ENCODE data around the gene NAPA.

The NAPA gene

DNA sequence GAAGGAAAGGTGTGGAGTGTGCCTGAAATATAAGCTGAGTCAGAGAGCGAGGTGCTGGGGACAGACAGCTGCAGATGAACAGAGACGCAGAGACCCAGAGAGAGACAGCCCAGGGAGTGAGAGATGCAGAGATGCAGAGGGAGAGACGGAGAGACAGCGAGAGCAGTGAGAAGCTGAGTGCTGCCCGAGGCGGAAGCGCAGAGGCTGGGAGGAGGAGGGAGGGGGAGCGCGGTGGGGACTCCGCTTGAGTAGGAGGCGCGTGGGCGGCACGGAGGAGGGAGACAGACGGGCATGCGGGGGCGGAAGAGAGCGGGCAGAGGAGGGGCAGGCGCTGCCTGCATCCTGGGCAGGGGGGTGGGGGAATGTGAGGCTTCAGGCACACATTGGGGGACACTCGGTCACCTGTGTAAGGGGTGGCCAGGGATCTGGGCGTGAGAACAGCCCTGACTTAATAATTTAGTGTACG, 68.9 kb downstream of the NAPA start:
- DNase-seq (ENCODE audit: low read depth), result no peak
- in situ Hi-C loops (cut with HindIII; ENCODE audit: low sequenced_read_pairs), result loop anchor here (10.0 kb wide), 1 partner anchor 229 kb away; no protein-coding TSS in a partner anchor
- TF ChIP-seq, protein P1, sequence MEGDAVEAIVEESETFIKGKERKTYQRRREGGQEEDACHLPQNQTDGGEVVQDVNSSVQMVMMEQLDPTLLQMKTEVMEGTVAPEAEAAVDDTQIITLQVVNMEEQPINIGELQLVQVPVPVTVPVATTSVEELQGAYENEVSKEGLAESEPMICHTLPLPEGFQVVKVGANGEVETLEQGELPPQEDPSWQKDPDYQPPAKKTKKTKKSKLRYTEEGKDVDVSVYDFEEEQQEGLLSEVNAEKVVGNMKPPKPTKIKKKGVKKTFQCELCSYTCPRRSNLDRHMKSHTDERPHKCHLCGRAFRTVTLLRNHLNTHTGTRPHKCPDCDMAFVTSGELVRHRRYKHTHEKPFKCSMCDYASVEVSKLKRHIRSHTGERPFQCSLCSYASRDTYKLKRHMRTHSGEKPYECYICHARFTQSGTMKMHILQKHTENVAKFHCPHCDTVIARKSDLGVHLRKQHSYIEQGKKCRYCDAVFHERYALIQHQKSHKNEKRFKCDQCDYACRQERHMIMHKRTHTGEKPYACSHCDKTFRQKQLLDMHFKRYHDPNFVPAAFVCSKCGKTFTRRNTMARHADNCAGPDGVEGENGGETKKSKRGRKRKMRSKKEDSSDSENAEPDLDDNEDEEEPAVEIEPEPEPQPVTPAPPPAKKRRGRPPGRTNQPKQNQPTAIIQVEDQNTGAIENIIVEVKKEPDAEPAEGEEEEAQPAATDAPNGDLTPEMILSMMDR (IDR thresholded peaks at IDR 0.05; ENCODE audit: low read depth, low read length, missing control alignments), result no peak
- no peak overlapping the region for H3K4me3 ChIP-seq (ENCODE audit: low read depth, low read length)

DNA sequence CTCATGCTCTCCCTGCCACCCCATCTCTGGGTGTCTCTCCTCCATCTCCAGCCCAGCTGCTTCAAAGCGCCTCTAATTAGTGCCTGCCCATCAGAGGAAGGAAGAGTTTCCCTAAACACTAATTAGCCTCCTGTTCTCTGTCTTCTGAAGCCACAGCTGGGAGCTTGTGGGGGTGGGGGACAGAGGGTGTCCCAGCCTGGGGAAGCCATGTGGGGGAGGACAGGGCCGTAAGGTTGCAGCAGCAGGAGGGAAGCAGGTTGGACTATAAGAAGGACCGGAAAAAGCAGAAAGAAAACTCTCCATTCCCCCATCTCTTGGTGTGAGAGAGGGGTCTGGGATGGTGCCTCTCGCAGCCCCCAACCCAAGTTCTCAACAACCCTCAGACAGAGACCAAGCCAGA, 69.3 kb downstream of the NAPA start:
- TF ChIP-seq, protein P1 (IDR thresholded peaks at IDR 0.05; ENCODE audit: low read depth, low read length, missing control alignments), result no peak
- in situ Hi-C loops (cut with HindIII; ENCODE audit: low sequenced_read_pairs), result loop anchor here (10.0 kb wide), 1 partner anchor 229 kb away; no protein-coding TSS in a partner anchor
- no peak overlapping the region for H3K4me3 ChIP-seq (ENCODE audit: low read depth, low read length)
- DNase-seq (ENCODE audit: low read depth), result no peak

DNA sequence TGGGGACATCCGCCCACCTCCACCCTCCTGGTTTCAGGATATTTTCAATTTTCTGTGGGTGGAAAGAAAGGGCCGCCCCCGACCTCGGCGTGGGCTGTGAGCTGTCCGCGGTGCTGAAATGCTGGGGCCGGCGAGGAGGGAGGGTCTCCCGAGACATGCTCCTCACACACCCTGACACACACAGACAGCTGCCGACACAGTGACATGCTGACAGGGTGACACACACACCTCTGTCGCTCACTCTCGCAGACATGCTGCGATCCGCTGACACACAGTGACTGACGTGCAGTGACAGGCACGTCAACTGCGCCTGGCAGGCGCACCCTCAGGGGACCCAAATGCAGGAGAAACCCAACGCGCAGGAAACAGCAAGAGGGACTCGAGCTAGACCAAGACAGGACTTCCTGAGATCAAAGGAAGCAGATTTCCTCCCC, 70.5 kb downstream of the NAPA start:
- TF ChIP-seq, protein P1 (IDR thresholded peaks at IDR 0.05; ENCODE audit: low read depth, low read length, missing control alignments), result no peak
- in situ Hi-C loops (cut with HindIII; ENCODE audit: low sequenced_read_pairs), result loop anchor here (10.0 kb wide), 1 partner anchor 230 kb away; no protein-coding TSS in a partner anchor
- H3K4me3 ChIP-seq (ENCODE audit: low read depth, low read length), result no peak overlapping the region
- DNase-seq (ENCODE audit: low read depth), result no peak

DNA sequence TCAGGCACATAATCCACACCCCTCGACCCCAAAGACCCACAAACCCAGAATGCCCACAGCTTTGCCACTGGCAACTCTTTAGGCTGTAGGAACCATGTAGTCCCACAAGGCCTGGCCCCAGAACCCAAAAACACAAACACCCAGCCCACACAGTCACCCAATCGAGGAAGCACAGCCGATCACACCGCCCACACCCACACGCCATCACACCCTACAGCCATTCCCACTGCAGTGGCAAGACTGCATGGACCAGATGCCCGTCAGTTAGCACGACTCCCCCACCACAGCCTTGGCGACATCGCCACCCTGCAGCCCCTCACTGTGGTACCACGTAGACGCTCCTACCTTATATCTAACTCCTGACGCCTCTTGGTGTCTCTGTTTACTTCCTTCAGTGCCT, 71.5 kb downstream of the NAPA start:
- no peak for DNase-seq (ENCODE audit: low read depth)
- in situ Hi-C loops (cut with HindIII; ENCODE audit: low sequenced_read_pairs), result loop anchor here (10.0 kb wide), 1 partner anchor 231 kb away; no protein-coding TSS in a partner anchor
- TF ChIP-seq, protein P1 (IDR thresholded peaks at IDR 0.05; ENCODE audit: low read depth, low read length, missing control alignments), result no peak
- H3K4me3 ChIP-seq (ENCODE audit: low read depth, low read length), result no peak overlapping the region

DNA sequence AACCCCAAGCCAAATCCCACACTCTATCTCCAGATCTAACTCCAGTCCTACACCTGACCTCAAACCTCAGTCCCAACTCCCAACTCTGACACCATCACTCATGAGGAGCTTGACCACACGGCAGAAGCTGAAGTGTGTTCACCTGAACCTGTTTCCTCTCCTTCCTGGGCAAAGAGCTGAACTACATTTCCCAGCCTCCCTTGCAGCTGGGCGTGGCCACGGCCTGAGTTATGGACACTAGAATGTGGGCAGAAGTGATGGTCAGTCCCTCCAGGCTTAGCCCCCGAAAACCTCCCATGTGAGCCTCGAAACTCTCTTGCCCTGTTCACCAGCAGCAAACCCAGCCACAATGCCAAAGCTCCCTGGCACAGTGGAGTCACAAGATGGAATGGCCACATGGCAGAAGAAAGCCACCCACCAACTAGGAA, 76.1 kb downstream of the NAPA start:
- in situ Hi-C loops (cut with HindIII; ENCODE audit: low sequenced_read_pairs), result no loop called here
- DNase-seq (ENCODE audit: low read depth), result no peak
- H3K4me3 ChIP-seq (ENCODE audit: low read depth, low read length), result no peak overlapping the region
- TF ChIP-seq, protein P1 (IDR thresholded peaks at IDR 0.05; ENCODE audit: low read depth, low read length, missing control alignments), result no peak
